ENCODE data around the gene CAMTA2. TPM values are rescaled to one million over a fixed set of nuclear protein-coding genes. Genes with fewer than 3 reads are reported as not detected.

Gene CAMTA2
- total and polyA plus RNA-seq, 9 of the 15 experiments (the other 6 are each of a cell fraction or from before 2014, with no cell fraction given) = 0.24 to 25.1 (median 6.3) TPM

DNA sequence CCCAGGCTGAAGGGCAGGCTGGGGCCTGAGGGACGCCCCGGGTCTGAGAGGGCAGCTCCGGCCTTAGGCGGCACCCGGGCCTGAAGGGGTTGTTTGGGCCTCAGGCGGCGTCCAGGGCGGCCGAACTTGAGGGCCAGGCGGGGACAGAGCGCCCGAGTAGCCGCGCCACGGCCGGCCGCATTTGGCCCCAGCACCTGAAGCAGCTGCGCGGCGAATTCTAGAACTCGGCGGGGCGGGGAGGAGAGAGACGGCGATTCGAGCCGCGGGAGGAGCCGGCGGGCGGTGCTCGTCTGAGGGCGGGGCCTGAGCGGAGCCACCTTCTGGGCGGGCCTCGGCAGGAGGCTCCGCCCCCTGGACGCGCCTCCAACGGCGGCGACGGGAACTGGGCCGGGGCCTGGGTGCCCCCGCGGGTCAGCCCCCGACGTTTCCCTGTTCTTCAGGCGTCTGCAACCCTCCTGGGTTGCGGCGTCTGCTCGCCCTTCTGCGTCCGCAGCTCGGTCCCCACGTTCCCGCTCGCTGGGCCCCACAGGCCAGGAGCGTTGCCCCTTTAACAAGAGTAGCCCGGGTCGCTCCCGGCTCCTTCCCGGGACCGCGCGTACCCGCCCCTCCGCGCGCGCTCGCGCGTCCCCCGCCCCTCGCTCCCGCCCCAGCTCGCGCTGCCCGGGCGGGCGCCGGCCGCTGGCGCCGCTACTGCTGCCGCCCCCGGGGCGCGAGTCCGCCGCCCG lies 10.0 kb upstream of the CAMTA2 start, which contains the start of the genes INCA1 and KIF1C (continued):
- TF ChIP-seq, protein P1, sequence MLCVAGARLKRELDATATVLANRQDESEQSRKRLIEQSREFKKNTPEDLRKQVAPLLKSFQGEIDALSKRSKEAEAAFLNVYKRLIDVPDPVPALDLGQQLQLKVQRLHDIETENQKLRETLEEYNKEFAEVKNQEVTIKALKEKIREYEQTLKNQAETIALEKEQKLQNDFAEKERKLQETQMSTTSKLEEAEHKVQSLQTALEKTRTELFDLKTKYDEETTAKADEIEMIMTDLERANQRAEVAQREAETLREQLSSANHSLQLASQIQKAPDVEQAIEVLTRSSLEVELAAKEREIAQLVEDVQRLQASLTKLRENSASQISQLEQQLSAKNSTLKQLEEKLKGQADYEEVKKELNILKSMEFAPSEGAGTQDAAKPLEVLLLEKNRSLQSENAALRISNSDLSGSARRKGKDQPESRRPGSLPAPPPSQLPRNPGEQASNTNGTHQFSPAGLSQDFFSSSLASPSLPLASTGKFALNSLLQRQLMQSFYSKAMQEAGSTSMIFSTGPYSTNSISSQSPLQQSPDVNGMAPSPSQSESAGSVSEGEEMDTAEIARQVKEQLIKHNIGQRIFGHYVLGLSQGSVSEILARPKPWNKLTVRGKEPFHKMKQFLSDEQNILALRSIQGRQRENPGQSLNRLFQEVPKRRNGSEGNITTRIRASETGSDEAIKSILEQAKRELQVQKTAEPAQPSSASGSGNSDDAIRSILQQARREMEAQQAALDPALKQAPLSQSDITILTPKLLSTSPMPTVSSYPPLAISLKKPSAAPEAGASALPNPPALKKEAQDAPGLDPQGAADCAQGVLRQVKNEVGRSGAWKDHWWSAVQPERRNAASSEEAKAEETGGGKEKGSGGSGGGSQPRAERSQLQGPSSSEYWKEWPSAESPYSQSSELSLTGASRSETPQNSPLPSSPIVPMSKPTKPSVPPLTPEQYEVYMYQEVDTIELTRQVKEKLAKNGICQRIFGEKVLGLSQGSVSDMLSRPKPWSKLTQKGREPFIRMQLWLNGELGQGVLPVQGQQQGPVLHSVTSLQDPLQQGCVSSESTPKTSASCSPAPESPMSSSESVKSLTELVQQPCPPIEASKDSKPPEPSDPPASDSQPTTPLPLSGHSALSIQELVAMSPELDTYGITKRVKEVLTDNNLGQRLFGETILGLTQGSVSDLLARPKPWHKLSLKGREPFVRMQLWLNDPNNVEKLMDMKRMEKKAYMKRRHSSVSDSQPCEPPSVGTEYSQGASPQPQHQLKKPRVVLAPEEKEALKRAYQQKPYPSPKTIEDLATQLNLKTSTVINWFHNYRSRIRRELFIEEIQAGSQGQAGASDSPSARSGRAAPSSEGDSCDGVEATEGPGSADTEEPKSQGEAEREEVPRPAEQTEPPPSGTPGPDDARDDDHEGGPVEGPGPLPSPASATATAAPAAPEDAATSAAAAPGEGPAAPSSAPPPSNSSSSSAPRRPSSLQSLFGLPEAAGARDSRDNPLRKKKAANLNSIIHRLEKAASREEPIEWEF (CRISPR knock-in tag; IDR thresholded peaks at IDR 0.05) = no peak
- TF ChIP-seq CREB1 (IDR thresholded peaks at IDR 0.05) (0 out of 2 replicates have a peak, but pooled peaks have one; percentile 8), CREB1 (CRISPR knock-in tag; IDR thresholded peaks at IDR 0.05) (peak; percentile 15; the same call in 1 of the 2 replicates), ZC3H8 (IDR thresholded peaks at IDR 0.05) (no peak), RBM34 (IDR thresholded peaks at IDR 0.05; ENCODE audit: borderline replicate concordance, insufficient read depth, low read length) (peak; percentile 40; the same call in 1 of the 2 replicates), PRMT5 (CRISPR knock-in tag; IDR thresholded peaks at IDR 0.05) (no peak), TAF15 (IDR thresholded peaks at IDR 0.05; ENCODE audit: low read depth, low read length) (no peak), DACH1 (IDR thresholded peaks at IDR 0.05; ENCODE audit: partially characterized antibody) (no peak), RBM15 (IDR thresholded peaks at IDR 0.05; ENCODE audit: insufficient read depth, low read length) (no peak), SMAD4 (CRISPR knock-in tag; conservative IDR thresholded peaks at IDR 0.05) (peak; percentile 46; the same call in 1 of the 2 replicates), NR3C1 (CRISPR knock-in tag; IDR thresholded peaks at IDR 0.05) (no peak), U2AF1 (optimal IDR thresholded peaks at IDR 0.05; ENCODE audit: low read depth, low read length) (peak; percentile 40), NONO (IDR thresholded peaks at IDR 0.05; ENCODE audit: low read depth in 2 of 2, low read length in 1 of 2) (peak in 1 of 2 experiments; percentile 55; a peak in 1 of 4 replicates), ZFP36 (IDR thresholded peaks at IDR 0.05; ENCODE audit: low read depth, low read length, partially characterized antibody) (no peak), HNRNPL (IDR thresholded peaks at IDR 0.05; ENCODE audit: low read depth, low read length) (peak; percentile 39; the same call in 1 of the 2 replicates), GABPB1 (CRISPR knock-in tag; IDR thresholded peaks at IDR 0.05) (0 out of 2 replicates have a peak, but pooled peaks have one; percentile 20), NFYB (IDR thresholded peaks at IDR 0.05; ENCODE audit: extremely low read depth, insufficient read length) (no peak)
- TF ChIP-seq, protein P2, sequence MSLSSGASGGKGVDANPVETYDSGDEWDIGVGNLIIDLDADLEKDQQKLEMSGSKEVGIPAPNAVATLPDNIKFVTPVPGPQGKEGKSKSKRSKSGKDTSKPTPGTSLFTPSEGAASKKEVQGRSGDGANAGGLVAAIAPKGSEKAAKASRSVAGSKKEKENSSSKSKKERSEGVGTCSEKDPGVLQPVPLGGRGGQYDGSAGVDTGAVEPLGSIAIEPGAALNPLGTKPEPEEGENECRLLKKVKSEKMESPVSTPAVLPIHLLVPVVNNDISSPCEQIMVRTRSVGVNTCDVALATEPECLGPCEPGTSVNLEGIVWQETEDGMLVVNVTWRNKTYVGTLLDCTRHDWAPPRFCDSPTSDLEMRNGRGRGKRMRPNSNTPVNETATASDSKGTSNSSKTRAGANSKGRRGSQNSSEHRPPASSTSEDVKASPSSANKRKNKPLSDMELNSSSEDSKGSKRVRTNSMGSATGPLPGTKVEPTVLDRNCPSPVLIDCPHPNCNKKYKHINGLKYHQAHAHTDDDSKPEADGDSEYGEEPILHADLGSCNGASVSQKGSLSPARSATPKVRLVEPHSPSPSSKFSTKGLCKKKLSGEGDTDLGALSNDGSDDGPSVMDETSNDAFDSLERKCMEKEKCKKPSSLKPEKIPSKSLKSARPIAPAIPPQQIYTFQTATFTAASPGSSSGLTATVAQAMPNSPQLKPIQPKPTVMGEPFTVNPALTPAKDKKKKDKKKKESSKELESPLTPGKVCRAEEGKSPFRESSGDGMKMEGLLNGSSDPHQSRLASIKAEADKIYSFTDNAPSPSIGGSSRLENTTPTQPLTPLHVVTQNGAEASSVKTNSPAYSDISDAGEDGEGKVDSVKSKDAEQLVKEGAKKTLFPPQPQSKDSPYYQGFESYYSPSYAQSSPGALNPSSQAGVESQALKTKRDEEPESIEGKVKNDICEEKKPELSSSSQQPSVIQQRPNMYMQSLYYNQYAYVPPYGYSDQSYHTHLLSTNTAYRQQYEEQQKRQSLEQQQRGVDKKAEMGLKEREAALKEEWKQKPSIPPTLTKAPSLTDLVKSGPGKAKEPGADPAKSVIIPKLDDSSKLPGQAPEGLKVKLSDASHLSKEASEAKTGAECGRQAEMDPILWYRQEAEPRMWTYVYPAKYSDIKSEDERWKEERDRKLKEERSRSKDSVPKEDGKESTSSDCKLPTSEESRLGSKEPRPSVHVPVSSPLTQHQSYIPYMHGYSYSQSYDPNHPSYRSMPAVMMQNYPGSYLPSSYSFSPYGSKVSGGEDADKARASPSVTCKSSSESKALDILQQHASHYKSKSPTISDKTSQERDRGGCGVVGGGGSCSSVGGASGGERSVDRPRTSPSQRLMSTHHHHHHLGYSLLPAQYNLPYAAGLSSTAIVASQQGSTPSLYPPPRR (CRISPR knock-in tag; IDR thresholded peaks at IDR 0.05; ENCODE audit: borderline replicate concordance) = no peak
